Right lobe of liver (tissue), 6 donors: Measurements from ENCODE around the gene GPM6B. TPM values are rescaled to one million over a fixed set of nuclear protein-coding genes. Genes with fewer than 3 reads are reported as not detected.

Source experiments
- ATAC-seq, 4 donors: fragments of 200-7000 bp; cut with Tn5 transposase; one replicate each; pipeline ENCODE4 v1.9.1; 2020; ENCODE audit warnings: mild to moderate bottlenecking in 4 of 4, moderate library complexity in 4 of 4
- DNase-seq, 3 donors: peaks; one replicate each; pipeline ENCODE4 v3.0.0-alpha.2; 2020
- H3K27ac ChIP-seq, 3 donors: fragments of 200-600 bp; one replicate each; pipeline ENCODE4 v1.8.0; 2022
- H3K27me3 ChIP-seq, 2 donors: fragments of 200-600 bp; one replicate each; pipeline ENCODE4 v1.8.0; 2022
- H3K36me3 ChIP-seq, 4 donors: fragments of 200-600 bp; sonication (generic) in 1 of 4; one replicate each; pipeline versions ENCODE4 v1.5.1 to v1.8.0; 2017 to 2022; ENCODE audit warnings: control low read depth in 1 of 4
- H3K4me1 ChIP-seq, 4 donors: fragments of 200-600 bp; sonication (generic) in 1 of 4; one replicate each; pipeline versions ENCODE4 v1.5.1 to v1.8.0; 2017 to 2022; ENCODE audit warnings: control low read depth in 1 of 4
- H3K4me3 ChIP-seq, 3 donors: fragments of 200-600 bp; one replicate each; pipeline ENCODE4 v1.8.0; 2022
- H3K9me3 ChIP-seq, 4 donors: fragments of 200-600 bp; sonication (generic) in 1 of 4; one replicate each; pipeline versions ENCODE4 v1.5.1 to v1.8.0; 2017 to 2022; ENCODE audit warnings: control low read depth in 1 of 4
- CTCF ChIP-seq, 4 donors: fragments of 200-600 bp in 3 of 4; fragments of 450-650 bp in 1 of 4; IDR thresholded peaks; one replicate each; pipeline versions ENCODE4 v1.5.1 to v1.8.0; 2016 to 2022; ENCODE audit warnings: antibody characterized with exemption in 4 of 4, mild to moderate bottlenecking in 2 of 4
- POLR2A ChIP-seq: fragments of 450-650 bp; IDR thresholded peaks from one replicate; pipeline ENCODE4 v1.6.1; 2017; ENCODE audit warnings: antibody characterized with exemption, mild to moderate bottlenecking
- WGBS: methylation state at CpG from one replicate; pipeline ENCODE4 v1.1.6; 2018; ENCODE audit warnings: low coverage, low lambda C conversion rate; ENCODE audit not compliant: insufficient coverage; ENCODE audit errors: missing lambda C conversion rate; 5-methylcytosine and 5-hydroxymethylcytosine counted together
- intact Hi-C, 2 donors: fragments of 100-400 bp; cut with DNase I; formaldehyde crosslinking; loops; one replicate each; pipeline versions ENCODE4 v1.11.2 to v1.14.1; 2022
- total RNA-seq, 6 experiments: library from RNA; depleted of rRNA in 2 of 6; stranded (reverse); fragments of >200 nt in 2 of 6; fragmentation: NEBNext Ultra II Directional in 3 of 6; extraction: Animal tissue kit (Norgen Biotek cat#: 25700) in 3 of 6; gene quantifications; one replicate each; pipeline versions ENCODE4 v1.1.0 to v1.2.4, GENCODE V29; 2016 to 2023
- donor health status: DM: no; HTN: yes; CAD: no.
- donor health status: DM: no; HTN: no; CAD: no.
- donor health status: DM: no; HTN: no; CAD: no.
- donor health status: DM: no; HTN: yes; CAD: no.
- donor health status: DM: no; HTN: yes; CAD: no.

Gene GPM6B
- total RNA-seq, 6 experiments from 2014 or later: 0.18 to 1.6 (median 0.64) TPM

GRCh38 chrX:13747836-13748235 is 69.1 kb downstream of the GPM6B start:
- intact Hi-C loops: no loop called here
- peak; percentile 30 to 52 (median 44) for TF ChIP-seq CTCF (IDR thresholded peaks at IDR 0.05)
- no peak for TF ChIP-seq POLR2A
- DNase-seq: no peak
- 28% methylated on average over 2 of the region's 2 CpGs for WGBS
- Histone ChIP-seq H3K9me3 (no peaks in the 10 kb centered on the region), H3K27me3 (no peaks in the 10 kb centered on the region), H3K4me1 (no peaks in the 10 kb centered on the region), H3K4me3 (no peak overlapping the region), H3K27ac (no peak overlapping the region), H3K36me3 (peaks cover 0 to 37% (median under 1%) of the 10 kb centered on the region in 4 donors)
- ATAC-seq: peak; percentile 45 to 74 (median 66)

GRCh38 chrX:13742397-13743176 is 74.3 kb downstream of the GPM6B start:
- 44% methylated on average over 11 of the region's 13 CpGs for whole genome bisulfite sequencing
- Histone ChIP-seq H3K36me3 (peaks cover 0 to 39% (median 0%) of the 10 kb centered on the region in 4 donors), H3K27me3 (no peaks in the 10 kb centered on the region), H3K27ac (peak overlapping the region; percentile 22 to 61 (median 41)), H3K4me1 (no peaks in the 10 kb centered on the region), H3K9me3 (no peaks in the 10 kb centered on the region), H3K4me3 (no peak overlapping the region)
- DNase-seq (no peak), ATAC-seq (peak; percentile 72 to 93 (median 85))
- intact Hi-C loops: no loop called here
- TF ChIP-seq CTCF (IDR thresholded peaks at IDR 0.05) (no peak), POLR2A (no peak)

GRCh38 chrX:13741695-13742094 is 75.2 kb downstream of the GPM6B start:
- no peak for TF ChIP-seq POLR2A
- TF ChIP-seq CTCF (IDR thresholded peaks at IDR 0.05): no peak

GRCh38 chrX:13734278-13735172 is 82.4 kb downstream of the GPM6B start, which contains the start of the genes OFD1 and TRAPPC2:
Gene OFD1 (plus strand): TSS chrX:13734748. CDS start chrX:13735072, 324 bp downstream.
Gene TRAPPC2 (minus strand): TSS chrX:13734620. CDS start chrX:13719963, 14,657 bp downstream.
- intact Hi-C loops: no loop called here
- Histone ChIP-seq H3K9me3 (no peaks in the 10 kb centered on the region), H3K4me3 (peak within 1 kb of the TSS; percentile 72 to 90 (median 80)), H3K27me3 (no peaks in the 10 kb centered on the region), H3K36me3 (peaks cover 0 to 7% (median 0%) of the 10 kb centered on the region in 4 donors), H3K27ac (peak within 1 kb of the TSS; percentile 76 to 90 (median 87)), H3K4me1 (peaks cover 0 to 5% (median 0%) of the 10 kb centered on the region in 4 donors)
- DNase-seq: peak; percentile 89 to 94 (median 91)
- 2% methylated on average over 17 of the region's 75 CpGs for WGBS
- peak; percentile 97 to 100 (median 99) for ATAC-seq
- TF ChIP-seq CTCF (IDR thresholded peaks at IDR 0.05) (no peak), POLR2A (peak; percentile 97)

More at GRCh38 chrX:13741695-13742094, 75.2 kb downstream of the GPM6B start:
- intact Hi-C loops: no loop called here
- DNase-seq (no peak), ATAC-seq (no peak)
- peaks cover 0 to 35% (median 0%) of the 10 kb centered on the region in 4 donors for H3K36me3 ChIP-seq
- H3K4me1 ChIP-seq: no peaks in the 10 kb centered on the region
- no peaks in the 10 kb centered on the region for H3K9me3 ChIP-seq
- H3K27ac ChIP-seq: no peak overlapping the region
- 59% methylated on average over 6 of the region's 6 CpGs for WGBS
- H3K27me3 ChIP-seq: no peaks in the 10 kb centered on the region
- no peak overlapping the region for H3K4me3 ChIP-seq
